ENCODE results near the gene FOXP1. TPM values are rescaled to one million over a fixed set of nuclear protein-coding genes. Genes with fewer than 3 reads are reported as not detected.

The FOXP1 gene
- total RNA-seq, 1 donor from 2014 or later = 113 TPM

- no peaks in the 10 kb centered on the region for H3K27me3 Mint-ChIP-seq
- H3K36me3 Mint-ChIP-seq = peaks cover 30% of the 10 kb centered on the region
- peaks cover 8% of the 10 kb centered on the region for H3K9me3 Mint-ChIP-seq
- no peak for DNase-seq (ENCODE audit: extremely low spot score, unreplicated experiment)
- H3K27ac Mint-ChIP-seq = peak overlapping the region; percentile 57
- peak overlapping the region; percentile 37 for H3K4me3 Mint-ChIP-seq
- TF ChIP-seq, protein P1, sequence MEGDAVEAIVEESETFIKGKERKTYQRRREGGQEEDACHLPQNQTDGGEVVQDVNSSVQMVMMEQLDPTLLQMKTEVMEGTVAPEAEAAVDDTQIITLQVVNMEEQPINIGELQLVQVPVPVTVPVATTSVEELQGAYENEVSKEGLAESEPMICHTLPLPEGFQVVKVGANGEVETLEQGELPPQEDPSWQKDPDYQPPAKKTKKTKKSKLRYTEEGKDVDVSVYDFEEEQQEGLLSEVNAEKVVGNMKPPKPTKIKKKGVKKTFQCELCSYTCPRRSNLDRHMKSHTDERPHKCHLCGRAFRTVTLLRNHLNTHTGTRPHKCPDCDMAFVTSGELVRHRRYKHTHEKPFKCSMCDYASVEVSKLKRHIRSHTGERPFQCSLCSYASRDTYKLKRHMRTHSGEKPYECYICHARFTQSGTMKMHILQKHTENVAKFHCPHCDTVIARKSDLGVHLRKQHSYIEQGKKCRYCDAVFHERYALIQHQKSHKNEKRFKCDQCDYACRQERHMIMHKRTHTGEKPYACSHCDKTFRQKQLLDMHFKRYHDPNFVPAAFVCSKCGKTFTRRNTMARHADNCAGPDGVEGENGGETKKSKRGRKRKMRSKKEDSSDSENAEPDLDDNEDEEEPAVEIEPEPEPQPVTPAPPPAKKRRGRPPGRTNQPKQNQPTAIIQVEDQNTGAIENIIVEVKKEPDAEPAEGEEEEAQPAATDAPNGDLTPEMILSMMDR (conservative IDR thresholded peaks at IDR 0.05) = no peak
- peaks cover 43% of the 10 kb centered on the region for H3K4me1 Mint-ChIP-seq (ENCODE audit: unreplicated experiment)
Measured at GRCh38 chr3:71423151-71423906, 160.2 kb downstream of the FOXP1 start.

DNA sequence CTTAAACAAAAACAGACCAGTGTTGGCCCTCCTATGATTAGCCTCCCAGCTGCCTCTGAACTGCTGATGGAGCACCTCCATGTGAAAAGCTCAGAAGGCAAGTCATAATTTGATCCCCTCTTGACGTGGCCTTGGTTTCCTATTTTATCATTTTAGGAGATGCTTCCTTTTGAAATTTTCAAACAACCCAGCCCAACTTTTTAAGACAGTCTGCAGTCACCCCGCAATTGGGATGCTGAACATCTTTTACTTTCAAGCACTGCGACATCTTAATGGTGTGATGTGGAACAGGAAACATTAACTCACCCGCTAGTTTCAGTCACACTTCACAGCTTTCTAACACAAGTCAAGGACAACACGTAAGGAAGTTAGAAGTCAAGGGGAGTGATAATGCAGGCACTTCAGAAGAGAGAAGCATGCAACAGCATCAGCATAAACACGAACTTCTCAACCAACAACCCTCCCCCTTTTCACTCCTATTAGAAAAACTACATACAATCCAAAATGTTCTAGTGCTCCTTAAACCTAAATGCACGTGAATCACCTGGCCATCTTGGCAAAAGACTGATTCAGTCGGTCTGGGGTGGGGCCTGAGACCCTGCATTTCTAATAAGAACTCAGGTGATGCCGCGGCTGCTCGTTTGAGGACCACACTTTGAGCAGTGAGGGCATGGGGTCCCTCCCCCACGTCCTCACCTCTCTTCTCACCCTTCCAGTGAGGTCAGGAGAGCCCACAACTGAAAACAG is 161.5 kb downstream of the FOXP1 start:
- H3K27ac Mint-ChIP-seq = no peak overlapping the region
- peaks cover 43% of the 10 kb centered on the region for H3K4me1 Mint-ChIP-seq (ENCODE audit: unreplicated experiment)
- H3K27me3 Mint-ChIP-seq = no peaks in the 10 kb centered on the region

GRCh38 chr3:71421475-71421819 is 162.1 kb downstream of the FOXP1 start:
- Mint-ChIP-seq H3K27ac (no peak overlapping the region), H3K9me3 (peaks cover 8% of the 10 kb centered on the region), H3K4me3 (no peak overlapping the region), H3K27me3 (no peaks in the 10 kb centered on the region), H3K4me1 (ENCODE audit: unreplicated experiment) (peaks cover 43% of the 10 kb centered on the region), H3K36me3 (peaks cover 17% of the 10 kb centered on the region)
- TF ChIP-seq, protein P1 (conservative IDR thresholded peaks at IDR 0.05) = no peak
- no peak for DNase-seq (ENCODE audit: extremely low spot score, unreplicated experiment)

More for the DNA sequence above, 161.5 kb downstream of the FOXP1 start:
- TF ChIP-seq, protein P1 (conservative IDR thresholded peaks at IDR 0.05) = no peak
- Mint-ChIP-seq H3K36me3 (peaks cover 19% of the 10 kb centered on the region), H3K9me3 (peaks cover 8% of the 10 kb centered on the region), H3K4me3 (no peak overlapping the region)
- no peak for DNase-seq (ENCODE audit: extremely low spot score, unreplicated experiment)

DNA sequence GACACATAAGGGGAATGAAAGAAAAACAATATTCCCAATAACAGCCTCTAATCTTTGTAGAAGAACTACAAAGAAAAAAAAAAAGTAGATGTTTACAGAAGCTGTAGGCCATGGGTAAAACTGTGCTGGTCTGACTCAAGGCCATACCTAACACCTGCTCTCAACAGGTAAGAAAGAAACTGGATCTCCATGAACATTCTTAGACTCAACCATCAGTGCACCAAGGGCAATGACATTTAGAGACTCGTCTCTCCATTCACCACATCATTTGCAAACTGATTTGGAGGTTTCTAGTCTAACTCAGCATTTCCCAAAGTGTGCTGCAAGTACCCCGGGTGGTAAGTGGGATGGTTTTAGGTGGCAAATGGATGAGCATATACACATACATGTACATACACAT is 164.2 kb downstream of the FOXP1 start:
- H3K4me1 Mint-ChIP-seq (ENCODE audit: unreplicated experiment) = peaks cover 50% of the 10 kb centered on the region
- no peak for DNase-seq (ENCODE audit: extremely low spot score, unreplicated experiment)
- TF ChIP-seq, protein P1 (conservative IDR thresholded peaks at IDR 0.05) = no peak
- no peak overlapping the region for H3K27ac Mint-ChIP-seq
- H3K36me3 Mint-ChIP-seq = peaks cover 3% of the 10 kb centered on the region
- no peak overlapping the region for H3K4me3 Mint-ChIP-seq
- H3K27me3 Mint-ChIP-seq = no peaks in the 10 kb centered on the region
- peaks cover 5% of the 10 kb centered on the region for H3K9me3 Mint-ChIP-seq

DNA sequence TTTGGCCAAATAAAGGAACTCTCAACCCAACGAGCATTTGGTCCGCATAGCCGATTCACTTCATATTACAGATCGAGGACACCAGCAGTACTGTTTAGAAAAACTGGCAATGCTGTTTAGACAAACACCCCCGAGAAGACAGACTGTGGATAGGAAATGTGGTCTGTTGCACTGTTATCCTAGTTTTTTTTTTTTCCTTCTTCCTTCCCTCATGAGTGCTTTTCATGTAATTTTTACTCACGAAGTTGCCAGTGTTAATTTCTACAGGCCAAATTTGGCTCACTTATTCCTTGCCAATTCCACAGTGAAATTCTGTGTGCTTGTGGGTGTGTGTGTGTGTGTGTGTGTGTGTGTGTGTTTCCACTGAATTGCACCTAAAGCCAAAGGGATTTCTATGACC is 165.7 kb downstream of the FOXP1 start:
- TF ChIP-seq, protein P1 (conservative IDR thresholded peaks at IDR 0.05) = no peak
- Mint-ChIP-seq H3K27me3 (no peaks in the 10 kb centered on the region), H3K36me3 (peaks cover 7% of the 10 kb centered on the region), H3K27ac (no peak overlapping the region), H3K4me1 (ENCODE audit: unreplicated experiment) (peaks cover 52% of the 10 kb centered on the region), H3K4me3 (no peak overlapping the region), H3K9me3 (peaks cover 9% of the 10 kb centered on the region)
- no peak for DNase-seq (ENCODE audit: extremely low spot score, unreplicated experiment)

All from type B pancreatic cell (in vitro differentiated cells).